DOHH2 (cell line): Measurements from ENCODE around the gene ANOS1.

Experiments
- CTCF ChIP-seq: fragments of 200-600 bp; sonication (generic); IDR thresholded peaks from one replicate; pipeline ENCODE4 v1.5.1; 2014; ENCODE audit warnings: antibody characterized with exemption, mild to moderate bottlenecking, low read depth, low read length; ENCODE audit not compliant: poor library complexity, severe bottlenecking
- EZH2phosphoT487 ChIP-seq: fragments of 200-600 bp; sonication (generic); IDR thresholded peaks from 2 replicates; pipeline ENCODE4 v1.6.1; 2017; ENCODE audit warnings: borderline replicate concordance, mild to moderate bottlenecking, antibody characterized with exemption, low read length, moderate library complexity, mixed read lengths

DNA sequence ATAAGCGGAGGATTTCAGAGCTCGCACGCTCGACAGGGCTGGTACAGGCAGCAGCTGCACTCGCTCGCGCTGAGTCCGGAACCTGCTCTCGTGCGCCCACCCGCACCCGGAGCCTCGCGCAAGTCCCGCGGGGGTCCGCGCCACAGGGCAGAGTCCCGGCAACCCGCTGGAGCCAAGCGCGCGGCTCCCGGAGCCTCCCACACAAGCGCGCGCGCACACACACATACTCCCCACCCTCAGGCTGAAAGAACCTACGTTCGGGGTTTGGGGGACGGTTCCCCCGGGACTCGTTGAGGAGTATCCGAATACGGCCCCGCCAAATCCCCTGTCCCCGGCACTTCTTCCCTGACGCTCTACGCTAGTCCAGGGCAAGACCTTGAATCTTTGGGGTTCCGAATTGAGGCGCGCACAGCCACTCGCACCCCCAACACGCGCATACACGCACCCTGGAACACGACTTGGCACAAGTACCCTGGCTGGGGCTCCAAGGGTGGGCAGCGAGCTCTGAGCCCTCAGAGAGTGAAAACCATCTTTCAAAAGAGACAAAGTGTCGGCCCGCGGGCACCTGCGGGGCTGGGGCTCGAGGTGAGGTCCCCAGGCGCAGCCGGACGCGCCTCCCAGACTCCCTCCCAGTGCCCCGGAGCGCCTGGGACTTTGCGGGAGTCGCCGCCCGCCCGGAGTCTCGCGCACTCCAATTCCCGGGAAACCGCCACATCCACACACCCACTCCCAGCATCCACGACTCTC, 952 bp downstream of the ANOS1 start:
- TF ChIP-seq CTCF: no peak
- TF ChIP-seq EZH2phosphoT487: no peak
